Activated CD4-positive, alpha-beta T cell treated with anti-CD3 and anti-CD28 coated beads for 36 hours (primary cell): ENCODE measurements around the gene TRIP10. TPM values are rescaled to one million over a fixed set of nuclear protein-coding genes. Genes with fewer than 3 reads are reported as not detected.

ENCODE experiments used
- ATAC-seq: fragments of 200-7000 bp; cut with Tn5 transposase; one replicate; pipeline ENCODE4 v1.10.0; 2021; ENCODE audit warnings: mild to moderate bottlenecking, moderate library complexity
- CTCF ChIA-PET: fragments of 350-600 bp; sonication (Branson Sonifier 250); formaldehyde crosslinking; loops from one replicate; lab custom pipeline; 2021; ENCODE audit warnings: antibody characterized with exemption; lab: Charles Lee
- POLR2A ChIA-PET: fragments of 350-600 bp; sonication (Branson Sonifier 250); formaldehyde crosslinking; loops from one replicate; lab custom pipeline; 2021; ENCODE audit warnings: antibody characterized with exemption, inconsistent platforms; lab: Charles Lee
- DNase-seq: peaks from one replicate; pipeline ENCODE4 v3.0.0-alpha.2; 2020
- H3K27ac Mint-ChIP-seq: one replicate; pipeline ENCODE4 v1.8.0; 2021; ENCODE audit warnings: mixed read lengths
- H3K27me3 Mint-ChIP-seq: one replicate; pipeline ENCODE4 v1.8.0; 2021; ENCODE audit warnings: mixed read lengths
- H3K36me3 Mint-ChIP-seq: one replicate; pipeline ENCODE4 v1.8.0; 2021; ENCODE audit warnings: low read depth, mixed read lengths
- H3K4me1 Mint-ChIP-seq: one replicate; pipeline ENCODE4 v1.8.0; 2021; ENCODE audit warnings: mixed read lengths
- H3K4me3 Mint-ChIP-seq: one replicate; pipeline ENCODE4 v1.8.0; 2021; ENCODE audit warnings: mild to moderate bottlenecking, moderate library complexity, mixed read lengths
- H3K9me3 Mint-ChIP-seq: one replicate; pipeline ENCODE4 v1.8.0; 2021; ENCODE audit warnings: low read depth, mixed read lengths
- intact Hi-C, 2 experiments: fragments of 100-400 bp; cut with DNase I in 1 of 2; cut with micrococcal nuclease in 1 of 2; formaldehyde crosslinking; loops; one replicate each; pipeline versions ENCODE4 v1.14.2 to v1.15.1; 2022 to 2024; cut with DNase I, micrococcal nuclease
- total RNA-seq, 2 experiments: library from RNA; stranded (reverse); gene quantifications; one replicate each; pipeline ENCODE4 v1.2.3, GENCODE V29; 2021

The TRIP10 gene
- total RNA-seq, 2 experiments from 2014 or later = 45.1 to 50.0 TPM

DNA sequence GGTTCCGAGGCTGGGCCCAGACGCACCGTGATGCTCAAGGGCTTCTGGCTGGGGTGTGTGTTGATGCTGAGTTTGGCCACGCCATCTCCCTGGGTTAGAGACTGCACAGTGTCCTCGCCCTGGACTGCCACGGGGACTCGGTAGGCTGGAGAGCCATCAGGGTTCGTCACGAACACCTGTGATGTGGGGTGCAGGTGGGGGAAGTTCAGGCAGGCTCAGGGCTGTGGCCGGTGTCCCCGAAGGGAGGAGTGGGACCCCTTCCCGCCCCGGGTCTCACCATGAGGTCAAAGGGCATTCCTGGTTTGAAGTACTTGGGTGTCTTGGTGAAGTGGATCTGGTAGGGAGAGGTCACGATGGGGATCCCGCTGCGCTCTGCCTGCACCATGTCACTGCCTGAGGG is 27.2 kb upstream of the TRIP10 start:
- H3K27ac Mint-ChIP-seq = no peak overlapping the region
- no peaks in the 10 kb centered on the region for H3K36me3 Mint-ChIP-seq
- ATAC-seq (no peak), DNase-seq (no peak)
- ChIA-PET CTCF (no interaction called here), POLR2A (no interaction called here)
- peaks cover 11% of the 10 kb centered on the region for H3K4me1 Mint-ChIP-seq
- intact Hi-C loops = no loop called here
- H3K9me3 Mint-ChIP-seq = no peaks in the 10 kb centered on the region
- no peak overlapping the region for H3K4me3 Mint-ChIP-seq
- peaks cover 30% of the 10 kb centered on the region for H3K27me3 Mint-ChIP-seq

DNA sequence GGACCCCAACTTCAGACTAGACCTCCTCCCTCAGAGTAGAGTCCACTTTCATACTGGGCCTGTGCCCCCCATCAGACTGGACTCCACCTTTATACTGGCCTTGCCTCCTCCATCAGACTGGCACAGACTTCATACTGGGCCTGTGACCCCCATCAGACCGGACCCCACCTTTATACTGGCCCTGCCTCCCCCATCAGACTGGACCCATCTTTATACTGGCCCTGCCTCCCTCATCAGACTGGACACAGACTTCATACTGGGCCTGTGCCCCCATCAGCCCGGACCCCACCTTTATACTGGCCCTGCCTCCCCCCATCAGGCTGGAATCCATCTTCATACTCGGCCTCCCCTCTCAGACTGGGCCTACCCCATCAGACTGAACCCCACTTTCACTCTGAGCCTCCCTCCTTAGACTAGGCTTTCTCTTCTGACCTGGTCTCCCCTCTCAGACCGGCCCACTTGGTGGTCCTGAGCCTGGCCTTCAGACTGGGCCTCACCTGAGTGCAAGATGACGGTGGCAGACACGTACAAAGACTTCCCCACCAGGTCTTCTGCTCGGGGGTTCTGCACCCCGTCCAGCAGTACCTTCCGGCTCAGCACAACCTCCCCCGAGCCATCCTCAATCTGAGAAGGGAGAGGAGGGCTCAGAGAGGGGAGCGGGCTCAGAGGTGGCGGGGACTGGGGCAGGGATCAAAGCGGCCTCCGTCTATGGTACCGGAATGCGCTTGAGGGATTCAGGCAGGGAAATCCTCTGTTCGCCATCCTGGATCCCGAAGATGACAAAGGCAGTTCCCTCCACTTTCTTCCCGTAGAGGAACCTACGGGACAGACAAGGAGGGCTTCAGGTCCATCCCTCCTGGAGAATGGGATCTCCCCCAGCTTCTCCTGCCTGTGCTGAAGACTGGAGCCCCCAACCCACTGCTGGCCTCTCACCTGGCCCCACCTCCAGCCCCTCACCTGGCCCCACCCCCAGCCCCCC is 26.5 kb upstream of the TRIP10 start:
- intact Hi-C loops = no loop called here
- Mint-ChIP-seq H3K9me3 (peaks cover 3% of the 10 kb centered on the region), H3K27ac (no peak overlapping the region), H3K4me3 (no peak overlapping the region), H3K36me3 (peaks cover 2% of the 10 kb centered on the region), H3K27me3 (peaks cover 35% of the 10 kb centered on the region), H3K4me1 (peaks cover 16% of the 10 kb centered on the region)
- POLR2A ChIA-PET = no interaction called here
- DNase-seq (no peak), ATAC-seq (no peak)
- CTCF ChIA-PET = no interaction called here

DNA sequence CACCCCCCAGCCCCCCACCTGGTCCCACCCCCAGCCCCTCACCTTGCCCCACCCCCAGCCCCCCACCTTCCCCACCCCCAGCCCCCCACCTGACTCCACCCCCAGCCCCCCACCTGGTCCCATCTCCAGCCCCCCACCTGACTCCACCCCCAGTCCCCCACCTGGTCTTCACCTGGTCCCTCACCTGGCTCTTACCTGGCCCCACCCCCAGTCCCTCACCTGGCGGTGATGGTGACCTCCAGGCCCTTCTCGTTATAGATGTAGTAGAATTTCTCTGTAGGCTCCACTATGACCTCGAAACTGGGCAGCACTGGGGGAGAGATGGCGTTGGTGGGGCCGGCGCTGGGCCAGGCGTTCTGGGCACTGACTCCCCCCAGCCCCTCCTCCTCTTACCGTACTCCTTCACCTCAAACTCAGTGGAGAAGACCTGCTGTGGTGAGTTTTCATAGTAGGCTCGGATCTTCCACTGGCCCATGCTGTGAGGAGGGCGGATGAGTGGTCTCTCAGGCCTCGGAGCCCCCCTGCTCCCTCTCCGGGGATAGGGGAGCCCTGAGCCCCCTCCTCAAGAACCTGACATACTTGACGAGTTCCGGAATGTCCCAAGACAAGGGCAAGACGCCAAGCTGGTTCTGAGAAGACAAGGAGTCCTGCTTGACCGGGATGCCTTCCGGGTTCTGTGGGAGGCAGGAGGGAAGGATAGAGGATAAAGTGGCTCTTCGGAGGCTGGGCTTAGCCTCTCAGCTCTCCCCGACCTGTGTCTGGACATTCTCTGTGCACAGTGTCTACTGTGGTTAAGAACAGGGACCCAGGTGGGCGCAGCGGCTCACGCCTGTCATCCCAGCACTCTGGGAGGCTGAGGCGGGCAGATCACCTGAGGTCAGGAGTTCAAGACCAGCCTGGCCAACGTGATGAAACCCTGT is 25.4 kb upstream of the TRIP10 start:
- H3K9me3 Mint-ChIP-seq = peaks cover 3% of the 10 kb centered on the region
- POLR2A ChIA-PET = no interaction called here
- no peak overlapping the region for H3K27ac Mint-ChIP-seq
- H3K4me3 Mint-ChIP-seq = no peak overlapping the region
- peaks cover 30% of the 10 kb centered on the region for H3K27me3 Mint-ChIP-seq
- intact Hi-C loops = no loop called here
- H3K4me1 Mint-ChIP-seq = peaks cover 16% of the 10 kb centered on the region
- peaks cover 2% of the 10 kb centered on the region for H3K36me3 Mint-ChIP-seq
- ATAC-seq (no peak), DNase-seq (no peak)
- CTCF ChIA-PET = no interaction called here

DNA sequence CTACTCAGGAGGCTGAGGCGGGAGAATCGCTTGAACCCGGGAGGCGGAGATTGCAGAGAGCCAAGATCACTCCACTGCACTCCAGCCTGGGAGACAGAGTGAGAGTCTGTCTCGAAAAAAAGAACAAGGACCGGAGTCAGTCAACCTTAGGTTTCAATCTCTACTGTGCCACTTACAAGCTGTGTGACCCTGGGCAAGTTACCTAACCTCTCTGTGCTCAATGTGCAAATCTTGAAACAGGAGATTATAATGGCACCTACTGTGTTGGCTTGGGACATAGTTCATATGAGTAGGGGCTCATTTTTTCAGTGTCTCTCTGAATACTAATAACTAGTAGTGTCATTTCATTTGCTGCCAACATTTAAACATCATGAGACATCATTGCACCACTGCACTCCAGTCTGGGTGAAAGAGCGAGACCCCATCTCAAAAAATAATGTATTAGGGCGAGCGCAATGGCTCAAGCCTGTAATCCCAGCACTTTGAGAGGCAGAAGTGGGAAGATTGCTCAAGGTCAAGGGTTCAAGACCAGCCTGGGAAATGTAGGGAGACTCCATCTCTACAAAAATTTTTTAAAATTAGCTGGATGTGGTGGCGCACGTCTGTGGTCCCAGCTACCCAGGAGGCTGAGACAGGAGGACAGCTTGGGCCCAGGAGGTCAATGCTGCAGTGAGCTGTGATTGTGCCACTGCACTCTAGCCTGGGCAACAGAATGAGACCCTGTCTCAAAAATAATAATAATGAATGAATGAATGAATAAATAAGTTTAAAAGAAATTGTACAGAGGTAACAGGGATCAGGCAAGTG is 24.5 kb upstream of the TRIP10 start:
- Mint-ChIP-seq H3K27me3 (peaks cover 26% of the 10 kb centered on the region), H3K27ac (no peak overlapping the region), H3K4me3 (no peak overlapping the region), H3K4me1 (peaks cover 15% of the 10 kb centered on the region), H3K9me3 (peaks cover 3% of the 10 kb centered on the region), H3K36me3 (peaks cover 2% of the 10 kb centered on the region)
- intact Hi-C loops = loop anchor here in 1 of 2 experiments (5.0 kb wide), 1 partner anchor 83 kb away; no protein-coding TSS in a partner anchor
- ChIA-PET POLR2A (interaction anchor here (0.6 kb wide), 1 partner anchor 174 kb away, joined by 7 read pairs; no protein-coding TSS in a partner anchor), CTCF (interaction anchor here (0.6 to 1.6 kb wide), 3 partner anchors 11 to 121 kb away, joined by 3 to 4 read pairs (median 3); no protein-coding TSS in a partner anchor)
- no peak for DNase-seq
- ATAC-seq = no peak

DNA sequence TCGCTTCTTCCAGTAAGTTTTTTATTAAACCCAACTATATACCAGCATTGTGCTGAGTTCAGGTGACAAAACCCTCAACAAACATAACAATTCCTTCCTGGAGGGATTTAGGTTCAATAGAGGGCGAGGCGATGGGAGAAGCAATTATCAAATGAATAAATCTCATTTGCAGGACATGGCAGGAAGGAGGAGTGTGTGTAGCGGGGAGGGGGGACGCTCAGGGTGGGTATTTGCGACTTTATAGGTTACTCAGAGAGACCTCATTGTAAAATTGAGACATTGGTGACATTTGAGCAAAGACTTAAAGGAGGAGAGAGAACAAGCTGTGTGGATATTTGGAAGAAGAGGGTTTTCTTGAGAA is 22.9 kb upstream of the TRIP10 start:
- H3K36me3 Mint-ChIP-seq = peaks cover 2% of the 10 kb centered on the region
- POLR2A ChIA-PET = no interaction called here
- no peak overlapping the region for H3K27ac Mint-ChIP-seq
- CTCF ChIA-PET = interaction anchor here (1.6 kb wide), 1 partner anchor 10 kb away, joined by 3 read pairs; no protein-coding TSS in a partner anchor
- H3K4me1 Mint-ChIP-seq = peaks cover 7% of the 10 kb centered on the region
- peaks cover 9% of the 10 kb centered on the region for H3K27me3 Mint-ChIP-seq
- ATAC-seq = no peak
- no peak overlapping the region for H3K4me3 Mint-ChIP-seq
- peaks cover 3% of the 10 kb centered on the region for H3K9me3 Mint-ChIP-seq
- no peak for DNase-seq
- intact Hi-C loops = loop anchor here in 1 of 2 experiments (5.0 kb wide), 1 partner anchor 84 kb away; no protein-coding TSS in a partner anchor

DNA sequence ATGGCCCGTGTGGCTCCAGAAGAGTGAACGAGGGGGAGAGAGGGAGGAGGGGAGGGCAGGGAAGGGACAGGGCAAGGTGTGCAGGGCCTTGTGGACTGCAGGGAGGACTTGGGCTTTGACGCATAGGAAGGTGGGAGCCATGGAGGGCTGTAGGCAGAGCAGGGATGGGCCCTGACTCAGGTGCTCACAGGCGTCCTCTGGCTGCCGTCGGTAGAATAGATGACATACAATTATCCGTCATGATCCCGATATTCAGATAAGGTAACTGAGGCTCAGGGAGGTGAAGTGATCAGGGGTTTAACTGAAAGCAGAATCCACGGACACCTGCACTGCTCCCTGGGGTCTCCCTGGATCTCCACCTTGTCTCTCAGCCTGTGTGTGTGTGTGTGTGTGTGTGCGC is 22.4 kb upstream of the TRIP10 start:
- Mint-ChIP-seq H3K27me3 (peaks cover 8% of the 10 kb centered on the region), H3K36me3 (peaks cover 2% of the 10 kb centered on the region), H3K4me1 (peaks cover 7% of the 10 kb centered on the region), H3K4me3 (no peak overlapping the region), H3K27ac (no peak overlapping the region), H3K9me3 (peaks cover 3% of the 10 kb centered on the region)
- DNase-seq (peak; percentile 42), ATAC-seq (no peak)
- CTCF ChIA-PET = no interaction called here
- intact Hi-C loops = loop anchor here in 1 of 2 experiments (5.0 kb wide), 1 partner anchor 85 kb away; no protein-coding TSS in a partner anchor
- POLR2A ChIA-PET = no interaction called here

DNA sequence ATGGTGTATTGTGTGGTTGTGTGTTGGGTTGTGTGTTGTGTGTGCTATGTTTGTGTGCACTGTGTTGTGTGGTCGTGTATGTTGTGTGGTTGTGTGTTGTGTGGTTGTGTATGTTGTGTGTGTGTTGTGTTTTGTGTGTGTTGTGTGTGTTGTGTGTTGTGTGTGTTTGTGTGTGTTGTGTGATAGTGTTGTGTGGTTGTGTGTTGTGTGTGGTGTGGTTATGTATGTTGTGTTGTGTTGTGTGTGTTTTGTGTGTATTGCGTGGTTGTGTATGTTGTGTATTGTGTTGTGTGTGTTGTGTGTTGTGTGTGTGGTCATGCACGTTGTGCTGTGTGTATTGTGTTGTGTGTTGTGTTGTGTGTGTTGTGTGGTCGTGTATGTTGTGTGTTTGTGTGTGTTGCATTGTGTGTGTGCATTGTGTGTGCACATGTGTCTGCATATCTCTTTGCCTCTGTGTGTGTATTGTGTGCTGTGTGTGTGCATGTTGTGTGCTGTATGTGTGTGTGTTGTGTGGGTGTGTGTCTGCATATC is 22.0 kb upstream of the TRIP10 start:
- POLR2A ChIA-PET = no interaction called here
- Mint-ChIP-seq H3K27ac (no peak overlapping the region), H3K27me3 (peaks cover 8% of the 10 kb centered on the region), H3K36me3 (peaks cover 2% of the 10 kb centered on the region), H3K4me3 (no peak overlapping the region), H3K9me3 (peaks cover 3% of the 10 kb centered on the region), H3K4me1 (peaks cover 7% of the 10 kb centered on the region)
- DNase-seq (no peak), ATAC-seq (no peak)
- intact Hi-C loops = loop anchor here in 1 of 2 experiments (5.0 kb wide), 1 partner anchor 85 kb away; no protein-coding TSS in a partner anchor
- CTCF ChIA-PET = no interaction called here

DNA sequence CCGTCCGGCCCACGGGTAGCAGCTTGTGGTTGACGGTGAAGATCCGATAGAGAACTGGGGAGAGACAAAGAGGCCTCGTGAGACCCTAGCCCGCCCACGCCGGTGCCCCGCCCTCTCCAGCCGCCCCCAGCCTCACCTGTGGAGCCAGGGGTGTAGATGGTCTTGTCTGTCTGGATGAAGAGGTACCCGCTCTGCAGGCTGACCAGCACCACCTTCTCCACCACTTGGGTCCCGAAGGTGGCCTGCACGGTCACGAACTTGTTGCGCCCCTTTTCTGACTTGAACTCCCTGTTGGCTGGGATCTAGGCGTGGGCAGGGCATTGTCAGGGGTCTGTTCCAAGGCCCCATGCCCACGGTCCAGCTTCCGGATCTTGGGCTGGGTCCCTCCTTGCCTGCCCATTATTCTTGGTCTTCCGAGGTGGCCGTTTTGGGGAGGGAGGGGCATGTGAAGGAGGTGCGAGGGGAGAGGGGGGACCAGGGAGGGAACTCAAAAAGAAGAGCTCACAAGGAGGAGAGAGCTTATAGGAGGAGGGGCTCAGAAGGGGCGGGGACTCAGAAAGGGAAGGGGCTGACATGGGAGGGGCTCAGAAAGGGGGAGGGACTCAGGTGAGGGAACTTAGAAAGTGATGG is 21.3 kb upstream of the TRIP10 start:
- intact Hi-C loops = loop anchor here (1.0 to 5.0 kb wide), 5 partner anchors 19 to 86 kb away; partner anchors contain the start of genes GPR108 (in 2 of the 2) and SH2D3A (in 1 of the 2)
- Mint-ChIP-seq H3K27me3 (peaks cover 8% of the 10 kb centered on the region), H3K9me3 (peaks cover 3% of the 10 kb centered on the region), H3K27ac (no peak overlapping the region), H3K4me1 (peaks cover 11% of the 10 kb centered on the region), H3K36me3 (peaks cover 2% of the 10 kb centered on the region), H3K4me3 (no peak overlapping the region)
- ATAC-seq (no peak), DNase-seq (no peak)
- CTCF ChIA-PET = interaction anchor here (0.7 kb wide), 1 partner anchor 102 kb away, joined by 3 read pairs; no protein-coding TSS in a partner anchor
- POLR2A ChIA-PET = interaction anchor here (0.5 kb wide), 1 partner anchor 353 kb away, joined by 4 read pairs; no protein-coding TSS in a partner anchor

DNA sequence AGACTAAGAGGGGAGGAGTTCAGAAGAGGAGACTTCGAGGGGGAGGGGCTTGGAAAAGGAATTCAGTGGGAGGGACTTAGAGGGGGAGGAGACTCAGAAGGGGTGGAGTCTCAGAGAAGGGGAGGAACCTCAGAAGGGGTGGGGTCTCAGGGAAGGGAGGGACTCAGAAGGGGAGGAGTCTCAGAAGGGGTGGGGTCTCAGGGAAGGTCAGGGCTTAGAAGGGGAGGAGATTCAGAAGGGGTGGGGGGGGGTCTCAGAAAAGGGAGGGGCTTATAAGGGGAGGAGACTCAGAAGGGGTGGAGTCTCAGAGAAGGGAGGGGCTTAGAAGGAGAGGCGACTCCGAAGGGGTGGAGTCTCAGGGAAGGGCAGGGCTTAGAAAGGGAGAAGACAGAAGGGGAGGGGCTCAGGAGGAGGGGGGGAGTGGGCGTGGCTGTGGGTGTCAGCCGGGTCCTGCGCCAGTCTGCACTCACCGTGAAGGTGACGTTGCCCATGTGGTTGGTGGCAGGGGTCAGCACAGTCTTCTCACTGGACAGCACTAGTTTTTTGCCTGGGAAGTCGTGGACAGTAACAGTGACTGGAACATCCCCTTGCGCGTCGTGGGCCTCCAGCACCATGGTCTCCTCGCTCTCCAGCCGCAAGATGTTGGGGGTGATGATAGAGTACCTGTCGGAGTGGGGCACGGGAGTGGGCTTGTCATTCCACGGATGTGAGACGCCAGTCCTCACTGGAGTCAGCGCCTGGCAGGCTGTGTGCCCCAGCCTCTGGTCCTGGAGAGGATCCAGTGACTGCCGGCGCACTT is 20.5 kb upstream of the TRIP10 start:
- Mint-ChIP-seq H3K27me3 (peaks cover 8% of the 10 kb centered on the region), H3K36me3 (peaks cover 2% of the 10 kb centered on the region), H3K9me3 (peaks cover 3% of the 10 kb centered on the region), H3K27ac (no peak overlapping the region), H3K4me1 (peaks cover 15% of the 10 kb centered on the region), H3K4me3 (no peak overlapping the region)
- DNase-seq = peak; percentile 59
- ChIA-PET CTCF (interaction anchor here (0.7 kb wide), 1 partner anchor 103 kb away, joined by 3 read pairs; no protein-coding TSS in a partner anchor), POLR2A (no interaction called here)
- peak; percentile 82 for ATAC-seq
- intact Hi-C loops = loop anchor here (1.0 to 5.0 kb wide), 6 partner anchors 18 to 110 kb away; partner anchors contain the start of genes GPR108 (in 2 of the 2) and SH2D3A (in 1 of the 2)
